Progenitor cell of endocrine pancreas (in vitro differentiated cells): ENCODE measurements around the gene CFAP53. TPM values are rescaled to one million over a fixed set of nuclear protein-coding genes. Genes with fewer than 3 reads are reported as not detected.

ENCODE experiments used
- DNase-seq: peaks from one replicate; pipeline ENCODE4 v3.0.0; 2021; ENCODE audit warnings: low spot score; ENCODE audit not compliant: unreplicated experiment
- H3K27ac Mint-ChIP-seq: 2 replicates; pipeline ENCODE4 v1.8.0; 2021; ENCODE audit warnings: mild to moderate bottlenecking, moderate library complexity, mixed read lengths
- H3K27me3 Mint-ChIP-seq: 2 replicates; pipeline ENCODE4 v1.8.0; 2021; ENCODE audit warnings: mixed read lengths
- H3K36me3 Mint-ChIP-seq: 2 replicates; pipeline ENCODE4 v1.8.0; 2022; ENCODE audit warnings: mixed read lengths; ENCODE audit not compliant: insufficient read depth
- H3K4me1 Mint-ChIP-seq: 2 replicates; pipeline ENCODE4 v1.8.0; 2021; ENCODE audit warnings: low read depth, mixed read lengths
- H3K4me3 Mint-ChIP-seq: 2 replicates; pipeline ENCODE4 v1.8.0; 2021; ENCODE audit warnings: low read depth, mild to moderate bottlenecking, moderate library complexity, mixed read lengths
- H3K9me3 Mint-ChIP-seq: 2 replicates; pipeline ENCODE4 v1.8.0; 2021; ENCODE audit warnings: low read depth, mixed read lengths
- CTCF ChIP-seq: fragments of 200-600 bp; sonication (generic); IDR thresholded peaks from one replicate; pipeline ENCODE4 v1.5.0; 2021; ENCODE audit warnings: antibody characterized with exemption, mild to moderate bottlenecking; ENCODE audit not compliant: unreplicated experiment
- total RNA-seq: library from RNA; stranded (reverse); gene quantifications from 2 replicates; pipeline ENCODE4 v1.2.1, GENCODE V29; 2021

The CFAP53 gene
- total RNA-seq, 1 donor from 2014 or later = 1.7 TPM

- peak overlapping the region; percentile 19 for H3K27ac Mint-ChIP-seq
- peak; percentile 27 for DNase-seq
- H3K36me3 Mint-ChIP-seq = no peaks in the 10 kb centered on the region
- no peaks in the 10 kb centered on the region for H3K9me3 Mint-ChIP-seq
- H3K27me3 Mint-ChIP-seq = peaks cover 55% of the 10 kb centered on the region
- H3K4me3 Mint-ChIP-seq = peak overlapping the region; percentile 86
- TF ChIP-seq CTCF = no peak
- peaks cover 11% of the 10 kb centered on the region for H3K4me1 Mint-ChIP-seq
Observed at GRCh38 chr18:50193796-50194630, 72.3 kb downstream of the CFAP53 start.

GRCh38 chr18:50192995-50193795, 73.1 kb downstream of the CFAP53 start:
- no peaks in the 10 kb centered on the region for H3K9me3 Mint-ChIP-seq
- H3K27me3 Mint-ChIP-seq = peaks cover 51% of the 10 kb centered on the region
- peak overlapping the region; percentile 86 for H3K4me3 Mint-ChIP-seq
- no peaks in the 10 kb centered on the region for H3K36me3 Mint-ChIP-seq
- H3K27ac Mint-ChIP-seq = peak overlapping the region; percentile 35
- TF ChIP-seq CTCF = no peak
- no peak for DNase-seq
- H3K4me1 Mint-ChIP-seq = peaks cover 11% of the 10 kb centered on the region

DNA sequence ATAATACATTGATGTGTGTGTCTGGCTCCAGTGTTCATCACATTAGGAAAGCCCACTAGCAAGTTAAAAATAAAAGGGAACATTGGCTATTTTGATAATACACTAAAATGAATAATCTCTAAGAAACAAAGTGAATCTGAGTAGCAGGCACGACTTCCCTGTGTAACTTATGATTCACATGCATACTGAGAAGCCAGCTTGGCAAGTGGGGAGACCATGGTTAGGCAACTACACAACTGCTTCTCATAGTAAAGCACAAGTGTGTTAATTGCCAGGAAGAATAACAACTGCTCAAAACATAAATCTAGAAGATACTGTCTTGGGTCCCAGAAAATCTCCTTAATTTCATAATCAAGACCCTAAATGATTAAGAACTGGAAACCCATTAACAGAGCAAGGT, 75.4 kb downstream of the CFAP53 start:
- H3K27ac Mint-ChIP-seq = no peak overlapping the region
- H3K27me3 Mint-ChIP-seq = peaks cover 35% of the 10 kb centered on the region
- H3K9me3 Mint-ChIP-seq = no peaks in the 10 kb centered on the region
- H3K4me3 Mint-ChIP-seq = no peak overlapping the region
- no peak for TF ChIP-seq CTCF
- DNase-seq = no peak
- H3K36me3 Mint-ChIP-seq = no peaks in the 10 kb centered on the region
- H3K4me1 Mint-ChIP-seq = peaks cover 11% of the 10 kb centered on the region

GRCh38 chr18:50190236-50190635, 76.1 kb downstream of the CFAP53 start:
- no peaks in the 10 kb centered on the region for H3K9me3 Mint-ChIP-seq
- DNase-seq = no peak
- no peak overlapping the region for H3K4me3 Mint-ChIP-seq
- peaks cover 10% of the 10 kb centered on the region for H3K4me1 Mint-ChIP-seq
- H3K27me3 Mint-ChIP-seq = peaks cover 28% of the 10 kb centered on the region
- H3K36me3 Mint-ChIP-seq = no peaks in the 10 kb centered on the region
- no peak overlapping the region for H3K27ac Mint-ChIP-seq
- TF ChIP-seq CTCF = no peak

GRCh38 chr18:50189160-50189559, 77.1 kb downstream of the CFAP53 start:
- Mint-ChIP-seq H3K4me3 (no peak overlapping the region), H3K9me3 (no peaks in the 10 kb centered on the region), H3K27ac (no peak overlapping the region), H3K27me3 (peaks cover 28% of the 10 kb centered on the region), H3K4me1 (peaks cover 10% of the 10 kb centered on the region), H3K36me3 (no peaks in the 10 kb centered on the region)
- TF ChIP-seq CTCF = no peak
- DNase-seq = no peak
